Stomach (tissue), 4 donors: ENCODE data around the gene AP2S1.

Experiments
- POLR2A ChIP-seq, 4 donors: fragments of 450-650 bp; IDR thresholded peaks; one replicate each; pipeline ENCODE4 v1.6.1; 2016; ENCODE audit warnings: antibody characterized with exemption in 4 of 4, control low read depth in 2 of 4, mild to moderate bottlenecking in 1 of 4, moderate library complexity in 1 of 4
- TF ChIP-seq, protein P1 (sequence below), 7 experiments: fragments of 450-650 bp in 4 of 7; fragments of 200-600 bp in 3 of 7; sonication (generic) in 3 of 7; IDR thresholded peaks; one replicate each; pipeline ENCODE4 v1.5.1; 2016 to 2019; ENCODE audit warnings: antibody characterized with exemption in 7 of 7, control low read depth in 2 of 7, mild to moderate bottlenecking in 1 of 7

DNA sequence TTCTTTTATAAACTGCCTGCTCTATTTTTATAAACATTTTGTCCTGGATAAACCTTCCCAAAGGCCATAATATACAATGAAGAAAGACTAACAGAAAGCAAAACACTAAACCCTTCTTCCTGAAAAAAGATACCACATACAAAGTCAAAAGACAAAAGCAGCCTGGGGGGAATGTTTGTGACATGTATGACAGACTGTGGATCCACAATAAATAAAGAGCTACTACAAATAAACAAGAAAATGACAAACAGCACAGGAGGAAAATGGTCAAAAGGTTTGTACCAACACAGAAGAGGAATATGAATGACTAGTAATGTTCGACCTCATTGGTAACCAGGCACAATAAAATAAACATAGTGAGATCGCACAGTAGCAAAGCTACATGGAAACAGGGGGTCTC lies 19.8 kb downstream of the AP2S1 start:
- TF ChIP-seq, protein P1, sequence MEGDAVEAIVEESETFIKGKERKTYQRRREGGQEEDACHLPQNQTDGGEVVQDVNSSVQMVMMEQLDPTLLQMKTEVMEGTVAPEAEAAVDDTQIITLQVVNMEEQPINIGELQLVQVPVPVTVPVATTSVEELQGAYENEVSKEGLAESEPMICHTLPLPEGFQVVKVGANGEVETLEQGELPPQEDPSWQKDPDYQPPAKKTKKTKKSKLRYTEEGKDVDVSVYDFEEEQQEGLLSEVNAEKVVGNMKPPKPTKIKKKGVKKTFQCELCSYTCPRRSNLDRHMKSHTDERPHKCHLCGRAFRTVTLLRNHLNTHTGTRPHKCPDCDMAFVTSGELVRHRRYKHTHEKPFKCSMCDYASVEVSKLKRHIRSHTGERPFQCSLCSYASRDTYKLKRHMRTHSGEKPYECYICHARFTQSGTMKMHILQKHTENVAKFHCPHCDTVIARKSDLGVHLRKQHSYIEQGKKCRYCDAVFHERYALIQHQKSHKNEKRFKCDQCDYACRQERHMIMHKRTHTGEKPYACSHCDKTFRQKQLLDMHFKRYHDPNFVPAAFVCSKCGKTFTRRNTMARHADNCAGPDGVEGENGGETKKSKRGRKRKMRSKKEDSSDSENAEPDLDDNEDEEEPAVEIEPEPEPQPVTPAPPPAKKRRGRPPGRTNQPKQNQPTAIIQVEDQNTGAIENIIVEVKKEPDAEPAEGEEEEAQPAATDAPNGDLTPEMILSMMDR (IDR thresholded peaks at IDR 0.05), result no peak
- TF ChIP-seq POLR2A (IDR thresholded peaks at IDR 0.05), result no peak
